ENCODE results near the gene ZGLP1. TPM values are rescaled to one million over a fixed set of nuclear protein-coding genes. Genes with fewer than 3 reads are reported as not detected.

Gene ZGLP1
- total RNA-seq, 4 donors from 2014 or later: 0.58 to 1.2 (median 1.2) TPM

GRCh38 chr19:10332158-10332964, 22.7 kb upstream of the ZGLP1 start:
- H3K4me3 ChIP-seq: peak overlapping the region; percentile 85 to 95 (median 91)
- intact Hi-C loops (cut with DNase I): no loop called here
- H3K9me3 ChIP-seq: no peaks in the 10 kb centered on the region
- no peak for TF ChIP-seq EP300 (IDR thresholded peaks at IDR 0.05)
- TF ChIP-seq POLR2A (IDR thresholded peaks at IDR 0.05; ENCODE audit: low read depth): no peak
- no peak for TF ChIP-seq POLR2AphosphoS5 (IDR thresholded peaks at IDR 0.05)
- no peak for TF ChIP-seq CTCF (IDR thresholded peaks at IDR 0.05)
- peaks cover 27 to 42% (median 35%) of the 10 kb centered on the region in 4 donors for H3K4me1 ChIP-seq
- WGBS: 29% methylated on average over 12 of the region's 18 CpGs
- peak overlapping the region; percentile 93 to 97 (median 95) for H3K27ac ChIP-seq (replicated peaks in 1 of 4)
- no peak for DNase-seq (ENCODE audit: extremely low spot score)
- H3K27me3 ChIP-seq: no peaks in the 10 kb centered on the region
- peaks cover 32 to 35% (median 35%) of the 10 kb centered on the region in 4 donors for H3K36me3 ChIP-seq

GRCh38 chr19:10329555-10329954, 19.9 kb upstream of the ZGLP1 start:
- H3K27me3 ChIP-seq: no peaks in the 10 kb centered on the region
- WGBS: 95% methylated on average over 11 of the region's 13 CpGs
- no peaks in the 10 kb centered on the region for H3K9me3 ChIP-seq
- H3K36me3 ChIP-seq: peaks cover 58 to 63% (median 62%) of the 10 kb centered on the region in 4 donors
- H3K4me1 ChIP-seq: peaks cover 19 to 32% (median 26%) of the 10 kb centered on the region in 4 donors
- H3K4me3 ChIP-seq: no peak overlapping the region
- no peak for DNase-seq (ENCODE audit: extremely low spot score)
- intact Hi-C loops (cut with DNase I): no loop called here
- H3K27ac ChIP-seq (replicated peaks in 1 of 4): no peak overlapping the region
- TF ChIP-seq POLR2AphosphoS5 (IDR thresholded peaks at IDR 0.05) (no peak), CTCF (IDR thresholded peaks at IDR 0.05) (no peak), EP300 (IDR thresholded peaks at IDR 0.05) (no peak)

- peaks cover 66 to 71% (median 69%) of the 10 kb centered on the region in 4 donors for H3K36me3 ChIP-seq
- DNase-seq (ENCODE audit: extremely low spot score): no peak
- H3K4me1 ChIP-seq: peaks cover 12 to 24% (median 19%) of the 10 kb centered on the region in 4 donors
- H3K27ac ChIP-seq (replicated peaks in 1 of 4): no peak overlapping the region
- 91% methylated on average over 15 of the region's 41 CpGs for WGBS
- no peak for TF ChIP-seq CTCF (IDR thresholded peaks at IDR 0.05)
- TF ChIP-seq EP300 (IDR thresholded peaks at IDR 0.05): no peak
- TF ChIP-seq POLR2AphosphoS5 (IDR thresholded peaks at IDR 0.05): no peak
- TF ChIP-seq POLR2A (IDR thresholded peaks at IDR 0.05; ENCODE audit: low read depth): no peak
- intact Hi-C loops (cut with DNase I): no loop called here
- H3K4me3 ChIP-seq: no peak overlapping the region
- H3K27me3 ChIP-seq: no peaks in the 10 kb centered on the region
- no peaks in the 10 kb centered on the region for H3K9me3 ChIP-seq
These were observed 19.2 kb upstream of the ZGLP1 start for GRCh38 chr19:10328558-10329429.

- Histone ChIP-seq H3K27me3 (no peaks in the 10 kb centered on the region), H3K36me3 (peaks cover 74 to 81% (median 79%) of the 10 kb centered on the region in 4 donors), H3K27ac (replicated peaks in 1 of 4) (no peak overlapping the region), H3K4me3 (no peak overlapping the region), H3K4me1 (peaks cover 10 to 20% (median 15%) of the 10 kb centered on the region in 4 donors), H3K9me3 (no peaks in the 10 kb centered on the region)
- intact Hi-C loops (cut with DNase I): no loop called here
- DNase-seq (ENCODE audit: extremely low spot score): no peak
- WGBS: 88% methylated on average over 6 of the region's 7 CpGs
- no peak for TF ChIP-seq CTCF (IDR thresholded peaks at IDR 0.05)
- TF ChIP-seq POLR2A (IDR thresholded peaks at IDR 0.05; ENCODE audit: low read depth): no peak
- TF ChIP-seq EP300 (IDR thresholded peaks at IDR 0.05): no peak
- no peak for TF ChIP-seq POLR2AphosphoS5 (IDR thresholded peaks at IDR 0.05)
These were observed 18.2 kb upstream of the ZGLP1 start for GRCh38 chr19:10327793-10328192.

All from esophagus muscularis mucosa (tissue), 4 donors.